ENCODE data around the gene KRTAP4-9.
"Not testable (repeated sequence)": the region's sequence is repeated elsewhere in the genome, so short reads cannot be mapped to it uniquely, and the experiment has no call there.

The KRTAP4-9 gene

DNA sequence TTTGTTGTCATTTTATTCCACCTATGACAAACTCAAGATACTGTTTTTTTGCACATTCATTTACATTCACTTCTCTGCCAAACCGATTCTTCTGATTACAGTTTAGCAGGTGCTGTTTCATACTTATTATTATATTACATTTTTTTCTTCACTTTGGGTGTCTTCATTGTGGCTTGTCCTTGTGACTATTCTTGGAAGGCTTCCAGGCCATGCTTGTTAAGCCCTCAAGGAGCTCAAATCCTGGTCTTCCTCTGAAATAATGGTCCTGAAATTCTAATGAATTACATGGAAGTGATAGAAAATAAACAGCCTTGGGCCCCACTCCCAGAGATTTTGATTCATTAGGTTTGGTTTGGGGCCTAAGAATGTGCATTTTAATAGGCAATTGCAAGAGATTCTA is 40.9 kb upstream of the KRTAP4-9 start:
- no peak overlapping the region for H3K4me3 Mint-ChIP-seq
- TF ChIP-seq CTCF (IDR thresholded peaks at IDR 0.05) = no peak
- peaks cover 8% of the 10 kb centered on the region for H3K4me1 Mint-ChIP-seq
- no peaks in the 10 kb centered on the region for H3K9me3 Mint-ChIP-seq
- H3K27me3 Mint-ChIP-seq (ENCODE audit: low read depth, poor library complexity) = peaks cover 4% of the 10 kb centered on the region
- no peaks in the 10 kb centered on the region for H3K36me3 Mint-ChIP-seq (ENCODE audit: low read depth)
- no peak for DNase-seq
- H3K27ac Mint-ChIP-seq = no peak overlapping the region

- H3K27ac Mint-ChIP-seq; H3K36me3 Mint-ChIP-seq (ENCODE audit: low read depth); H3K27me3 Mint-ChIP-seq (ENCODE audit: low read depth, poor library complexity); H3K4me3 Mint-ChIP-seq; H3K4me1 Mint-ChIP-seq; DNase-seq; H3K9me3 Mint-ChIP-seq: not testable (repeated sequence)
Measured at GRCh38 chr17:41065016-41065689, 40.0 kb upstream of the KRTAP4-9 start.

- Mint-ChIP-seq H3K27ac (no peak within 1 kb of the TSS), H3K9me3 (no peaks in the 10 kb centered on the region), H3K27me3 (ENCODE audit: low read depth, poor library complexity) (peaks cover 4% of the 10 kb centered on the region), H3K4me1 (no peaks in the 10 kb centered on the region), H3K4me3 (no peak within 1 kb of the TSS), H3K36me3 (ENCODE audit: low read depth) (no peaks in the 10 kb centered on the region)
- no peak for DNase-seq
- no peak for TF ChIP-seq CTCF (IDR thresholded peaks at IDR 0.05)
Measured at GRCh38 chr17:41065829-41066624, 39.2 kb upstream of the KRTAP4-9 start, which contains the start of gene KRTAP2-4. KRTAP2-4 (minus strand) TSS chr17:41065879; CDS start chr17:41065845, 34 bp downstream.

GRCh38 chr17:41067281-41067680 is 37.9 kb upstream of the KRTAP4-9 start:
- peaks cover 4% of the 10 kb centered on the region for H3K27me3 Mint-ChIP-seq (ENCODE audit: low read depth, poor library complexity)
- no peaks in the 10 kb centered on the region for H3K36me3 Mint-ChIP-seq (ENCODE audit: low read depth)
- no peak overlapping the region for H3K4me3 Mint-ChIP-seq
- no peak for TF ChIP-seq CTCF (IDR thresholded peaks at IDR 0.05)
- no peaks in the 10 kb centered on the region for H3K4me1 Mint-ChIP-seq
- H3K27ac Mint-ChIP-seq = no peak overlapping the region
- no peaks in the 10 kb centered on the region for H3K9me3 Mint-ChIP-seq
- no peak for DNase-seq

- Mint-ChIP-seq H3K4me1 (no peaks in the 10 kb centered on the region), H3K27ac (no peak overlapping the region), H3K4me3 (no peak overlapping the region), H3K9me3 (no peaks in the 10 kb centered on the region), H3K36me3 (ENCODE audit: low read depth) (no peaks in the 10 kb centered on the region), H3K27me3 (ENCODE audit: low read depth, poor library complexity) (peaks cover 3% of the 10 kb centered on the region)
- no peak for DNase-seq
- TF ChIP-seq CTCF (IDR thresholded peaks at IDR 0.05) = no peak
Measured at GRCh38 chr17:41069031-41069430, 36.2 kb upstream of the KRTAP4-9 start.

GRCh38 chr17:41071606-41072360 is 33.4 kb upstream of the KRTAP4-9 start:
- Mint-ChIP-seq H3K27me3 (ENCODE audit: low read depth, poor library complexity) (peaks cover 6% of the 10 kb centered on the region), H3K9me3 (no peaks in the 10 kb centered on the region), H3K27ac (no peak overlapping the region), H3K36me3 (ENCODE audit: low read depth) (no peaks in the 10 kb centered on the region), H3K4me3 (no peak overlapping the region), H3K4me1 (no peaks in the 10 kb centered on the region)
- TF ChIP-seq CTCF (IDR thresholded peaks at IDR 0.05) = no peak
- no peak for DNase-seq
